B cell (primary cell): ENCODE results near the gene MAP2K5. TPM values are rescaled to one million over a fixed set of nuclear protein-coding genes. Genes with fewer than 3 reads are reported as not detected.

Source experiments
- ATAC-seq: fragments of 200-7000 bp; cut with Tn5 transposase; one replicate; pipeline ENCODE4 v1.10.0; 2021; ENCODE audit warnings: low read depth, mild to moderate bottlenecking, moderate number of reproducible peaks, moderate library complexity
- CTCF ChIA-PET: fragments of 350-600 bp; sonication (Branson Sonifier 250); formaldehyde crosslinking; loops from one replicate; lab custom pipeline; 2021; ENCODE audit warnings: antibody characterized with exemption, inconsistent platforms; lab: Charles Lee
- POLR2A ChIA-PET: fragments of 350-600 bp; sonication (Branson Sonifier 250); formaldehyde crosslinking; loops from one replicate; lab custom pipeline; 2021; ENCODE audit warnings: antibody characterized with exemption; lab: Charles Lee
- DNase-seq: peaks from one replicate; pipeline ENCODE4 v3.0.0; 2013
- H2AFZ ChIP-seq: 2 replicates; pipeline ENCODE4 v1.6.1; 2012; ENCODE audit warnings: mild to moderate bottlenecking, low read depth, low read length; ENCODE audit not compliant: insufficient read depth, poor library complexity, severe bottlenecking
- H3K27ac ChIP-seq, 2 donors: 1 replicate in 1 of 2; 2 replicates in 1 of 2; pipeline ENCODE4 v1.5.1; 2012 to 2013; ENCODE audit warnings: low read length in 2 of 2, mild to moderate bottlenecking in 2 of 2, moderate library complexity in 1 of 2
- H3K27me3 ChIP-seq, 4 experiments: fragments of 200-600 bp in 1 of 4; sonication (generic) in 1 of 4; replicated peaks in 1 of 4; 1 replicate in 2 of 4; 2 replicates in 2 of 4; pipeline versions ENCODE4 v1.6.1 to v1.7.0; 2013 to 2016; ENCODE audit warnings: low read length in 3 of 4, mild to moderate bottlenecking in 2 of 4, mixed read lengths in 1 of 4, moderate library complexity in 1 of 4; ENCODE audit not compliant: insufficient read depth in 4 of 4, control insufficient read depth in 3 of 4; ENCODE audit errors: control extremely low read depth in 1 of 4
- H3K36me3 ChIP-seq, 2 experiments: replicated peaks in 1 of 2; 1 replicate in 1 of 2; 2 replicates in 1 of 2; pipeline versions ENCODE4 v1.6.1 to v1.7.1; 2013; ENCODE audit warnings: low read length in 1 of 2; ENCODE audit not compliant: insufficient read depth in 2 of 2, control insufficient read depth in 1 of 2; ENCODE audit errors: control extremely low read depth in 1 of 2, extremely low read depth in 1 of 2
- H3K4me1 ChIP-seq, 2 donors: fragments of 200-600 bp in 1 of 2; sonication (generic) in 1 of 2; 1 replicate in 1 of 2; 2 replicates in 1 of 2; pipeline versions ENCODE4 v1.5.1 to v1.6.1; 2013 to 2017; ENCODE audit warnings: low read length in 2 of 2; ENCODE audit not compliant: control insufficient read depth in 2 of 2, insufficient read depth in 2 of 2
- H3K4me2 ChIP-seq: replicated peaks from 2 replicates; pipeline ENCODE3; 2012; ENCODE audit warnings: mild to moderate bottlenecking, low read depth, low read length; ENCODE audit not compliant: poor library complexity, severe bottlenecking
- H3K4me3 ChIP-seq, 5 experiments: fragments of 200-600 bp in 1 of 5; sonication (generic) in 1 of 5; 1 replicate in 3 of 5; 2 replicates in 2 of 5; pipeline versions ENCODE4 v1.5.1 to v1.7.0; 2011 to 2016; ENCODE audit warnings: low read length in 4 of 5, mild to moderate bottlenecking in 4 of 5, low read depth in 2 of 5, control low read depth in 1 of 5, moderate library complexity in 1 of 5; ENCODE audit not compliant: insufficient read depth in 1 of 5; ENCODE audit errors: control extremely low read depth in 1 of 5, extremely low read depth in 1 of 5
- H3K79me2 ChIP-seq: fragments of 200-600 bp; sonication (generic); one replicate; pipeline ENCODE4 v1.6.0; 2016; ENCODE audit warnings: low read length; ENCODE audit not compliant: control insufficient read depth, insufficient read depth
- H3K9ac ChIP-seq: fragments of 200-600 bp; sonication (generic); 2 replicates; pipeline ENCODE4 v1.6.1; 2017; ENCODE audit warnings: mild to moderate bottlenecking, low read length, moderate library complexity
- H3K9me3 ChIP-seq, 3 donors: one replicate each; pipeline versions ENCODE4 v1.6.1 to v1.7.1; 2013; ENCODE audit warnings: low read length in 2 of 3; ENCODE audit not compliant: control insufficient read depth in 2 of 3, insufficient read depth in 1 of 3; ENCODE audit errors: control extremely low read depth in 1 of 3
- H4K20me1 ChIP-seq: 2 replicates; pipeline ENCODE4 v1.6.0; 2012; ENCODE audit warnings: mild to moderate bottlenecking, low read length; ENCODE audit not compliant: insufficient read depth, control insufficient read depth, poor library complexity, severe bottlenecking
- H3K27ac Mint-ChIP-seq: one replicate; pipeline ENCODE4 v1.8.0; 2021; ENCODE audit warnings: mixed read lengths
- H3K27me3 Mint-ChIP-seq: one replicate; pipeline ENCODE4 v1.8.0; 2021; ENCODE audit warnings: mixed read lengths
- H3K4me1 Mint-ChIP-seq: one replicate; pipeline ENCODE4 v1.8.0; 2021; ENCODE audit warnings: mixed read lengths
- H3K4me3 Mint-ChIP-seq: one replicate; pipeline ENCODE4 v1.8.0; 2021; ENCODE audit warnings: mixed read lengths
- H3K9me3 Mint-ChIP-seq: one replicate; pipeline ENCODE4 v1.8.0; 2022; ENCODE audit warnings: mixed read lengths; ENCODE audit not compliant: insufficient read depth
- CTCF ChIP-seq: fragments of 200-600 bp; IDR thresholded peaks from one replicate; pipeline ENCODE4 v1.8.0; 2022; ENCODE audit warnings: antibody characterized with exemption, mild to moderate bottlenecking
- EZH2 ChIP-seq: IDR thresholded peaks from 2 replicates; pipeline ENCODE4 v1.6.1; 2012; ENCODE audit warnings: borderline replicate concordance, low read depth, mild to moderate bottlenecking, moderate library complexity, low read length; ENCODE audit not compliant: insufficient read depth, poor library complexity, severe bottlenecking
- WGBS: methylation state at CpG from one replicate; pipeline ENCODE4 v1.1.5; 2013; ENCODE audit warnings: missing lambda C conversion rate; ENCODE audit not compliant: insufficient coverage; 5-methylcytosine and 5-hydroxymethylcytosine counted together
- intact Hi-C: fragments of 100-400 bp; cut with micrococcal nuclease; formaldehyde crosslinking; loops from one replicate; pipeline ENCODE4 v1.10.0; 2022
- polyA plus RNA-seq: library from polyadenylated mRNA; depleted of rRNA; stranded (reverse); fragments of >200 nt; gene quantifications from 2 replicates; pipeline ENCODE4 v1.2.3, GENCODE V29; 2012
- total RNA-seq, 2 donors: library from RNA; stranded (reverse); fragments of 120-200 nt in 1 of 2; gene quantifications; 1 replicate in 1 of 2; 2 replicates in 1 of 2; pipeline versions ENCODE4 v1.2.3 to v1.2.4, GENCODE V29; 2013 to 2022

The MAP2K5 gene
- total and polyA plus RNA-seq, 2 donors (not counting 1 experiment from before 2014, with no cell fraction given), result 11.1 to 40.0 TPM

GRCh38 chr15:67585681-67586080 lies 43.2 kb downstream of the MAP2K5 start:
- peaks cover 1% of the 10 kb centered on the region for H3K4me1 Mint-ChIP-seq
- H3K27me3 Mint-ChIP-seq, result no peaks in the 10 kb centered on the region
- H3K36me3 ChIP-seq, result peaks cover 14 to 15% of the 10 kb centered on the region in 2 experiments
- no peaks in the 10 kb centered on the region for H3K9me3 ChIP-seq
- no peaks in the 10 kb centered on the region for H3K27me3 ChIP-seq
- no peak overlapping the region for H3K9ac ChIP-seq
- H3K9me3 Mint-ChIP-seq, result no peaks in the 10 kb centered on the region
- whole genome bisulfite sequencing, result 100% methylated on average over 2 of the region's 4 CpGs
- no peak overlapping the region for H2AFZ ChIP-seq
- no peak for TF ChIP-seq EZH2
- no peak for TF ChIP-seq CTCF
- DNase-seq (no peak), ATAC-seq (no peak)
- intact Hi-C loops, result no loop called here
- no peaks in the 10 kb centered on the region for H3K79me2 ChIP-seq
- H3K4me3 ChIP-seq, result no peak overlapping the region
- H3K27ac ChIP-seq, result no peak overlapping the region
- H3K4me3 Mint-ChIP-seq, result no peak overlapping the region
- no peaks in the 10 kb centered on the region for H3K4me1 ChIP-seq
- H3K27ac Mint-ChIP-seq, result no peak overlapping the region
- CTCF ChIA-PET, result no interaction called here
- no peaks in the 10 kb centered on the region for H4K20me1 ChIP-seq
- POLR2A ChIA-PET, result no interaction called here
- no peak overlapping the region for H3K4me2 ChIP-seq

GRCh38 chr15:67587331-67587730 lies 44.8 kb downstream of the MAP2K5 start:
- ChIA-PET CTCF (interaction anchor here (2.1 kb wide), 1 partner anchor 10 kb away, joined by 5 read pairs; no protein-coding TSS in a partner anchor), POLR2A (no interaction called here)
- Mint-ChIP-seq H3K27ac (no peak overlapping the region), H3K9me3 (no peaks in the 10 kb centered on the region), H3K27me3 (no peaks in the 10 kb centered on the region), H3K4me1 (no peaks in the 10 kb centered on the region), H3K4me3 (no peak overlapping the region)
- Histone ChIP-seq H3K4me2 (no peak overlapping the region), H3K4me3 (no peak overlapping the region), H3K79me2 (no peaks in the 10 kb centered on the region), H3K36me3 (peaks cover 14 to 16% of the 10 kb centered on the region in 2 experiments), H3K27me3 (no peaks in the 10 kb centered on the region), H3K9me3 (no peaks in the 10 kb centered on the region), H2AFZ (no peak overlapping the region), H4K20me1 (no peaks in the 10 kb centered on the region), H3K9ac (no peak overlapping the region), H3K4me1 (no peaks in the 10 kb centered on the region), H3K27ac (no peak overlapping the region)
- intact Hi-C loops, result no loop called here
- TF ChIP-seq EZH2, result no peak
- TF ChIP-seq CTCF, result no peak
- no peak for DNase-seq
- ATAC-seq, result no peak
- 95% methylated on average over 7 of the region's 7 CpGs for WGBS
